Colonic mucosa (tissue), 4 donors: ENCODE measurements around the gene QSER1. TPM values are rescaled to one million over a fixed set of nuclear protein-coding genes. Genes with fewer than 3 reads are reported as not detected.
A peak's percentile ranks its signal among the peaks of the same experiment; 100 is the strongest.

Experiments
- DNase-seq: peaks from one replicate; pipeline ENCODE4 v3.0.0-alpha.2; 2020
- H3K27ac ChIP-seq: fragments of 200-600 bp; one replicate; pipeline ENCODE4 v1.8.0; 2021
- H3K27me3 ChIP-seq: fragments of 200-600 bp; one replicate; pipeline ENCODE4 v1.8.0; 2021
- H3K36me3 ChIP-seq: fragments of 200-600 bp; one replicate; pipeline ENCODE4 v1.8.0; 2021
- H3K4me1 ChIP-seq: fragments of 200-600 bp; one replicate; pipeline ENCODE4 v1.8.0; 2021; ENCODE audit warnings: mild to moderate bottlenecking
- H3K4me3 ChIP-seq: fragments of 200-600 bp; one replicate; pipeline ENCODE4 v1.8.0; 2021
- H3K9ac ChIP-seq, 2 donors: one replicate each; pipeline ENCODE4 v1.7.0; 2013; ENCODE audit warnings: control low read depth in 2 of 2, low read depth in 2 of 2, low read length in 2 of 2
- H3K9me3 ChIP-seq: fragments of 200-600 bp; one replicate; pipeline ENCODE4 v1.8.0; 2021
- CTCF ChIP-seq: fragments of 200-600 bp; IDR thresholded peaks from one replicate; pipeline ENCODE4 v1.8.0; 2022; ENCODE audit warnings: antibody characterized with exemption, mild to moderate bottlenecking
- intact Hi-C: fragments of 100-400 bp; cut with DNase I; formaldehyde crosslinking; loops from one replicate; pipeline ENCODE4 v1.14.1; 2022
- total RNA-seq, 2 donors: library from RNA; stranded (reverse); fragmentation: NEBNext Ultra II Directional in 1 of 2; extraction: Animal tissue kit (Norgen Biotek cat#: 25700) in 1 of 2; gene quantifications; one replicate each; pipeline ENCODE4 v1.2.1, GENCODE V29; 2021
- donor health status: healthy.
- donor health status: DM: no; HTN: no; CAD: no.
- donor health status: DM: no; HTN: no; CAD: no.

The QSER1 gene
- total RNA-seq, 2 donors from 2014 or later, result 25.3 to 25.9 TPM

DNA sequence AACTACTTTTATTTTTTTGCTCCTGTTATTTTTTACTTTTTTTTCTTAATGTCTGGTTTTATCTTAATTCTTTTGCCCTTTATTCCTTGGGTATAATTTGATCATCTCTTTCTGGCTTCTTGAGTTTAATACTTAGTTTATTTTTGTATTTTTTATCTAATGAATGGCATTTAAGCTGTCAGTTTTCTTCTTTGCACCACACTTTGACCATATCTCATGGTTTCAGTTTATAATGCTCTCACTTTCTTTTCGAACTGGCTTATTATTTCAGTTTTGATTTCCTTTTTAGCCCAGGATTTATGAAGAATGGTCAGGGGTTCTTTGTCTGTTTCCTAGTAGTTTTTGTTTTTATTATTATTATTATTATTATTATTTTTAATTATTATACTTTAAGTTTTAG, 48.3 kb downstream of the QSER1 start:
- H3K9ac ChIP-seq, result no peak overlapping the region
- H3K36me3 ChIP-seq, result no peaks in the 10 kb centered on the region
- H3K4me3 ChIP-seq, result no peak overlapping the region
- H3K4me1 ChIP-seq, result no peaks in the 10 kb centered on the region
- no peak for TF ChIP-seq CTCF
- no peak for DNase-seq
- H3K27ac ChIP-seq, result no peak overlapping the region
- no peaks in the 10 kb centered on the region for H3K27me3 ChIP-seq
- no peaks in the 10 kb centered on the region for H3K9me3 ChIP-seq
- intact Hi-C loops, result no loop called here

DNA sequence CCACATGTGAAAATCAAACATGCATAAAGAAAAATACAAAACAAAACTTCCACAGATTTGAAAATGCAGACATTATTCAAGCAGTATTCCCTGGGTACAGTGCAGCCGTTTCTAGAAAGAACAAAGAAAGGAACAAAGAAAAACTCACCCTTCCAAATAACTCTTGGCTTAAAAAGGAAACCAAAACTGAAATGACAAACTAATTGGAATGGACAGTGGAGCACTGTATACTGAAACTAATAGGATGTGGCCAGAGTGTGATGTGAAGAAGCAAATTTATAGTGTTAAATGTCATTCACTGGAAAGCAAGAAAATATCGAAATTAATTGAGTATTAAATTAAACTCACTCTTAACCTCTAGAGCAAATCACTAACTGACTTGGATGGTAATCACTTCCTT, 55.4 kb downstream of the QSER1 start:
- no peaks in the 10 kb centered on the region for H3K27me3 ChIP-seq
- DNase-seq, result no peak
- H3K9ac ChIP-seq, result no peak overlapping the region
- H3K9me3 ChIP-seq, result no peaks in the 10 kb centered on the region
- no peak overlapping the region for H3K4me3 ChIP-seq
- no peaks in the 10 kb centered on the region for H3K4me1 ChIP-seq
- intact Hi-C loops, result no loop called here
- no peak overlapping the region for H3K27ac ChIP-seq
- H3K36me3 ChIP-seq, result no peaks in the 10 kb centered on the region
- TF ChIP-seq CTCF, result no peak

GRCh38 chr11:32949739-32950138, 57.1 kb downstream of the QSER1 start:
- H3K27ac ChIP-seq, result no peak overlapping the region
- intact Hi-C loops, result no loop called here
- no peak overlapping the region for H3K4me3 ChIP-seq
- H3K27me3 ChIP-seq, result no peaks in the 10 kb centered on the region
- no peak for DNase-seq
- H3K9me3 ChIP-seq, result no peaks in the 10 kb centered on the region
- no peak for TF ChIP-seq CTCF
- H3K36me3 ChIP-seq, result no peaks in the 10 kb centered on the region
- no peak overlapping the region for H3K9ac ChIP-seq
- H3K4me1 ChIP-seq, result no peaks in the 10 kb centered on the region

DNA sequence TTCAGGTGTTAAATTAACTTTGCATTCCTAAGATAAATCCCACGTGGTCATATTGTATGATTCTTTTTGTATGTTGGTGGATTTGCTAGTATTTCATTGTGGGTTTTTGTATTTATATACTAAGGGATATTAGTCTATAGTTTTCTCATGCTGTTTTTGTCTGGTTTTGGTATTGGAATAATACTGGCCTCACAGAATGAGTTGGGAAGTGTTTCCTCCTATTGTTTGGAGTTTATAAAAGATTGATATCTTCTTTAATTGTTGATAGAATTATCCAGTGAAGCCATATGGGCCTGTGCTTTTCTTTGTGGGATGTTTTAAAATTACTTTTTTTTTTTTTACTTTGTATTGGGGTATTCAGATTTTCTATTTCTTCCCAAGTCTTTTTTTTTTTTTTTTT, 59.8 kb downstream of the QSER1 start:
- no peak for TF ChIP-seq CTCF
- H3K9me3 ChIP-seq, result no peaks in the 10 kb centered on the region
- intact Hi-C loops, result no loop called here
- DNase-seq, result no peak
- H3K36me3 ChIP-seq, result no peaks in the 10 kb centered on the region
- no peaks in the 10 kb centered on the region for H3K27me3 ChIP-seq
- H3K27ac ChIP-seq, result no peak overlapping the region
- no peak overlapping the region for H3K4me3 ChIP-seq
- H3K4me1 ChIP-seq, result no peaks in the 10 kb centered on the region
- no peak overlapping the region for H3K9ac ChIP-seq

DNA sequence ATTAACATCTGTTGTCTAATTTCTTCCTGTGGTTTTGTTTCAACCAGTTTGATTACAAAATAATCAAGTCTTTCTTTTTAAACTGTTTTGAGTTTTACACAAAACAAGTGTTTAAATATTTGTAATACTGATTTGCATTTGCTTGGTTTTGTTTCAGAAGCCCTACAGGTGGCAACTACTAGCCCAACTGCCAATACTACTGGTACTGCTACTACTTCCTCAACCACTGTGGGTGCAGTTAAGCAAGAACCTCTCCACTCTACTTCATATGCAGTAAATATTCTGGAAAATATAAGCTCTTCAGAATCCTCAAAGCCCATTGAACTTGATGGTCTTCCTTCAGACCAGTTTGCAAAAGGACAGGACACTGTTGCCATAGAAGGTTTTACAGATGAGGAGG, 61.1 kb downstream of the QSER1 start:
- no peak for TF ChIP-seq CTCF
- H3K27me3 ChIP-seq, result no peaks in the 10 kb centered on the region
- no peaks in the 10 kb centered on the region for H3K9me3 ChIP-seq
- H3K36me3 ChIP-seq, result no peaks in the 10 kb centered on the region
- intact Hi-C loops, result no loop called here
- no peak overlapping the region for H3K27ac ChIP-seq
- H3K4me3 ChIP-seq, result no peak overlapping the region
- H3K9ac ChIP-seq, result no peak overlapping the region
- DNase-seq, result no peak
- H3K4me1 ChIP-seq, result no peaks in the 10 kb centered on the region

DNA sequence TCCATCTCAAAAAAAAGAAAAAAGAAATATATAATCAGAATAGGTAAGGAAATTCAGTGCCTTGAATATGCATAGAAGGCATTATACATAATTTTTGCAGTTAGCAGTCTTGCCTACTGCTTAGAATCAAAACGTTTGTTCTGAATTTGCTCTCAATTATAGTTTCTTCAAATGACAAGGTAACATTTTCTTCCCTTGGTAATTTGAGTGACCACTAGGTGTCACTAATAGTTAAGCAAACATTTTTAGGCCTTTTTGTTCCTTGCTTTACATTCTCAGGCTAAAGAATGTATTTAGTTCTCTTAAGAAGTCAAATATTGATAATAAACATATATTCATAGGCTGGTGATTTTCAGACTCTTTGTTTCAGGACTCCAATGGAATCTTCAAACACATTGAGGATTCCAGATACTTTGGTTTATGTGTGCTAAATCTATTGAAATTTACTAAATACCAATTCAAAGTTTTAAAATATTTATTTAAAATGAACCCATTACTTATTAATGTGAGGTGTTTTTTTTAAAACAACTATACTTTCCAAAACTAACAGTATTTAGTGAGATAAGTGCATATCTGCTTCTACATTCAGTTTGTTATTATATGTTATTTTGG, 68.0 kb downstream of the QSER1 start:
- H3K4me1 ChIP-seq, result no peaks in the 10 kb centered on the region
- DNase-seq, result no peak
- no peak overlapping the region for H3K9ac ChIP-seq
- intact Hi-C loops, result no loop called here
- no peak overlapping the region for H3K27ac ChIP-seq
- no peaks in the 10 kb centered on the region for H3K36me3 ChIP-seq
- H3K27me3 ChIP-seq, result no peaks in the 10 kb centered on the region
- H3K4me3 ChIP-seq, result no peak overlapping the region
- peak; percentile 74 for TF ChIP-seq CTCF
- H3K9me3 ChIP-seq, result no peaks in the 10 kb centered on the region
